BLaER1 treated with 17β-estradiol and CSF1 and Interleukin-3, amounts not matched to agents 10 nM and 100 nM (cell line): Measurements from ENCODE around the gene SLC25A25.

Experiments
- H3K27ac ChIP-seq, 11 experiments: shearing (Covaris generic); formaldehyde crosslinking; 2 replicates each; pipeline ENCODE4 v1.8.1; 2022
- H3K27me3 ChIP-seq, 11 experiments: shearing (Covaris generic); formaldehyde crosslinking; 2 replicates each; pipeline ENCODE4 v1.8.1; 2022
- H3K36me3 ChIP-seq, 11 experiments: shearing (Covaris generic); formaldehyde crosslinking; 2 replicates each; pipeline ENCODE4 v1.8.1; 2022
- H3K4me1 ChIP-seq, 10 experiments: shearing (Covaris generic); formaldehyde crosslinking; 2 replicates each; pipeline ENCODE4 v1.8.1; 2022
- H3K4me2 ChIP-seq, 11 experiments: shearing (Covaris generic); formaldehyde crosslinking; 2 replicates each; pipeline ENCODE4 v1.8.1; 2022
- H3K4me3 ChIP-seq, 10 experiments: shearing (Covaris generic); formaldehyde crosslinking; 2 replicates each; pipeline ENCODE4 v1.8.1; 2022
- H3K9ac ChIP-seq, 11 experiments: shearing (Covaris generic); formaldehyde crosslinking; 2 replicates each; pipeline ENCODE4 v1.8.1; 2022
- H3K9me3 ChIP-seq, 11 experiments: shearing (Covaris generic); formaldehyde crosslinking; replicated peaks in 1 of 11; 2 replicates each; pipeline ENCODE4 v1.8.1; 2022
- H4K20me1 ChIP-seq, 11 experiments: shearing (Covaris generic); formaldehyde crosslinking; 2 replicates each; pipeline ENCODE4 v1.8.1; 2022
- Cebpa-rat ChIP-seq, 11 experiments: shearing (Covaris generic); IDR thresholded peaks; 2 replicates each; pipeline ENCODE4 v1.8.1; 2022

The SLC25A25 gene

GRCh38 chr9:128056887-128057723, 10.9 kb upstream of the SLC25A25 start:
- Histone ChIP-seq H3K4me1 (peaks cover 44 to 99% (median 80%) of the 10 kb centered on the region in 10 experiments), H3K27me3 (no peaks in the 10 kb centered on the region), H4K20me1 (no peaks in the 10 kb centered on the region), H3K4me3 (no peak overlapping the region), H3K9ac (no peak overlapping the region; a peak in 3 of 22 replicates), H3K36me3 (no peaks in the 10 kb centered on the region), H3K27ac (peak overlapping the region in 9 of 11 experiments; percentile 26 to 68 (median 64); a peak in 13 of 22 replicates), H3K9me3 (no peaks in the 10 kb centered on the region), H3K4me2 (peak overlapping the region in 9 of 11 experiments; percentile 77 to 93 (median 78); a peak in 14 of 22 replicates)
- no peak for TF ChIP-seq Cebpa-rat (IDR thresholded peaks at IDR 0.05)

DNA sequence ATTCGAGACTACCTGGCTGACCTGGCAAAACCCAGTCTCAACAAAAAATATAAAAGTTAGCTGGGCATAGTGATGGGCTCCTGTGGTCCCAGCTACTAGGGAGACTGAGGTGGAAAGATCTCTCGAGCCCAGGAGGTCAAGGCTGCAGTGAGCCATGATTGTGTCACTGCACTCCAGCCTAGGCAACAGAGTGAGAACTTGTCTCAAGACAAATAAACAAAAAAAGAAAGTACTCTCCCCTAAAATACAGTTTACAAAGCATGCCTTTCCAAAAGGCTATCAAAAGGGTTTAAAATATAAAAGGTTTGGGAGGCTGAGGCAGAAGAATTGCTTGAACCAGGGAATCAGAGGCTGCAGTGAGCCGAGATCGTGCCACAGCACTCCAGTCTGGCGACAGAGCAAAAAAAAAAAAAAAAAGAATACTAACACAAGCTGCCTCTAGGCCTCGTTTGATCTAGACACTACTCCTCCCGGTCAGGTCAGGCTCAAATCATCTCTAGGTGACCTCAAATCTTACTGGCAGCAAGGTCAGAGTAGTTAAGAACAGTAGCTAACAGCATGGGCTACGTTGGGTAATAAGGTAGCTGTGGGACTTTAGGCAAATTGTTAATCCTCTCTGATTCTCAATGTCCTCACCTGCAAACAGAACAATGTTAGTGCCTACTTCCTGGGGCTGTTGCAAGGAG, 10.2 kb upstream of the SLC25A25 start:
- Histone ChIP-seq H3K9ac (no peak overlapping the region), H3K4me1 (peaks cover 52 to 99% (median 87%) of the 10 kb centered on the region in 10 experiments), H3K27ac (peak overlapping the region in 7 of 11 experiments; percentile 7 to 68 (median 42); a peak in 8 of 22 replicates), H4K20me1 (no peaks in the 10 kb centered on the region), H3K36me3 (no peaks in the 10 kb centered on the region), H3K4me3 (no peak overlapping the region), H3K4me2 (peak overlapping the region in 6 of 11 experiments; percentile 23 to 80 (median 78); a peak in 7 of 22 replicates), H3K27me3 (no peaks in the 10 kb centered on the region), H3K9me3 (no peaks in the 10 kb centered on the region)
- no peak for TF ChIP-seq Cebpa-rat (IDR thresholded peaks at IDR 0.05)

- Histone ChIP-seq H3K4me2 (peak overlapping the region in 5 of 11 experiments; percentile 2 to 99 (median 8); a peak in 6 of 22 replicates), H3K36me3 (peaks cover 0 to 6% (median 0%) of the 10 kb centered on the region in 11 experiments; a peak in 4 of 22 replicates), H3K4me3 (no peak overlapping the region), H3K9me3 (no peaks in the 10 kb centered on the region), H3K4me1 (peaks cover 65 to 99% (median 87%) of the 10 kb centered on the region in 10 experiments), H3K27me3 (no peaks in the 10 kb centered on the region), H4K20me1 (no peaks in the 10 kb centered on the region), H3K9ac (no peak overlapping the region), H3K27ac (peak overlapping the region in 7 of 11 experiments; percentile 13 to 97 (median 37); a peak in 7 of 22 replicates)
- TF ChIP-seq Cebpa-rat (IDR thresholded peaks at IDR 0.05), result no peak
These were observed 8.6 kb upstream of the SLC25A25 start for GRCh38 chr9:128059365-128059983.

DNA sequence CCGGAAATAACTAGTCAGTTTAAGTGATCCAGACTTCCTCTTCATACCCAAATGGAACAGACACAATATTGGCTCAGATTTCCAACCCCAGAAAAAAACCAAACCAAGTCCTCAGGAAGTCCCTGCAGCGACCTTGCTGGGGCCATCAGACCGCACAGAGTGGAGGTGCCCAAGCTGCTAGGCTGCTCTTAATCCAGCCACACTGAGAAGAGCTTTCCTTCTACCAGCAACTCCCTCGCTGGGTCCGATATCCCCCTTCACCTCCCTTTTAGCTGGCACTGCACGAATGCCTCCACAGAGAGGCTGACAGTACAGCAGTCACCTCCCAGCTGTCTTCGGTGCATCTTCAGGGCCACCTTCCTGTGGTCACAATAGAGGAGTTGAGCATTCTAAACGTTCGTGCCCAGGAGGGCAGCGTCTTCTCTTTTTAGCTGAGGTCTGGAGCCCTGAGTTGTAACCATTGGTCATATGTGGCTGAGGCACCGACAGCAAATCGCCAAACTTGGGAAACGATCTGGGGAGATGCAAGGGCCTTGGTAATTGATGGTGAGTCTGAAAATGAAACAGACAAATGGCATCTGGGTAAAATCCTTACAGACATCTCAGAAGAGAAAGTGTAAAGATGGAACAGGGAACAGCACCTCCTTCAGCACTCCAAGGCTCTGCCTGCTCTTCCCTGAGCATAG, 6.6 kb upstream of the SLC25A25 start:
- Histone ChIP-seq H3K27ac (peak overlapping the region; percentile 56 to 99 (median 97)), H3K4me1 (peaks cover 65 to 99% (median 88%) of the 10 kb centered on the region in 10 experiments), H3K4me3 (peak overlapping the region; percentile 18 to 98 (median 42); a peak in 18 of 20 replicates), H3K4me2 (peak overlapping the region; percentile 86 to 100 (median 97)), H3K27me3 (no peaks in the 10 kb centered on the region), H3K36me3 (peaks cover 4 to 15% (median 9%) of the 10 kb centered on the region in 11 experiments; a peak in 12 of 22 replicates), H3K9me3 (peaks cover 0 to 7% (median 0%) of the 10 kb centered on the region in 11 experiments; a peak in 4 of 22 replicates), H4K20me1 (no peaks in the 10 kb centered on the region), H3K9ac (peak overlapping the region; percentile 68 to 97 (median 86))
- no peak for TF ChIP-seq Cebpa-rat (IDR thresholded peaks at IDR 0.05)

DNA sequence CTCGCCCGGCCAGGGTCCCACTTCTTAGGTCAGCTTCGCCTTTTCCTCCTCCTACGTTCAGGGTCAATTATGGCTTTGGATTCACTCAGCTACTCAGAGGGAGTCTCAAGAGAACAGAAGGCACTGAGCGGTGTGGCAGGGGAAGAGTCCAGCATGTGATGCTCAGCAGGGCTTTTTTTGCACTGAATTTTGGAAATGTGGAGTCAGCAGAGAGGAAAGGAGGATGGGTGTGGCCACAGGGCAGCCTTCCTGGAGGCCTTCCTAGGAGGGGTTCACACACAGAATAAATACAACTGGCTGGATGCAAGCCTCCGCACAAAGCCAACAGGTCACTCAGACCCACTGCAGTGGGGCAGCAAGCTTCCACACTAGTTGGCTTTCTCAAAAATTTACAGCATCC, 5.8 kb upstream of the SLC25A25 start:
- no peak for TF ChIP-seq Cebpa-rat (IDR thresholded peaks at IDR 0.05)
- H3K4me3 ChIP-seq, result peak overlapping the region in 8 of 10 experiments; percentile 15 to 98 (median 48); a peak in 14 of 20 replicates
- H3K4me2 ChIP-seq, result peak overlapping the region; percentile 86 to 100 (median 97)
- peaks cover 4 to 18% (median 11%) of the 10 kb centered on the region in 11 experiments; a peak in 12 of 22 replicates for H3K36me3 ChIP-seq
- H3K9ac ChIP-seq, result peak overlapping the region; percentile 68 to 97 (median 86); a peak in 20 of 22 replicates
- H3K27ac ChIP-seq, result peak overlapping the region; percentile 56 to 99 (median 97); a peak in 21 of 22 replicates
- H3K4me1 ChIP-seq, result peaks cover 69 to 97% (median 87%) of the 10 kb centered on the region in 10 experiments
- no peaks in the 10 kb centered on the region for H3K27me3 ChIP-seq
- peaks cover 0 to 10% (median 0%) of the 10 kb centered on the region in 11 experiments; a peak in 4 of 22 replicates for H3K9me3 ChIP-seq
- H4K20me1 ChIP-seq, result no peaks in the 10 kb centered on the region

DNA sequence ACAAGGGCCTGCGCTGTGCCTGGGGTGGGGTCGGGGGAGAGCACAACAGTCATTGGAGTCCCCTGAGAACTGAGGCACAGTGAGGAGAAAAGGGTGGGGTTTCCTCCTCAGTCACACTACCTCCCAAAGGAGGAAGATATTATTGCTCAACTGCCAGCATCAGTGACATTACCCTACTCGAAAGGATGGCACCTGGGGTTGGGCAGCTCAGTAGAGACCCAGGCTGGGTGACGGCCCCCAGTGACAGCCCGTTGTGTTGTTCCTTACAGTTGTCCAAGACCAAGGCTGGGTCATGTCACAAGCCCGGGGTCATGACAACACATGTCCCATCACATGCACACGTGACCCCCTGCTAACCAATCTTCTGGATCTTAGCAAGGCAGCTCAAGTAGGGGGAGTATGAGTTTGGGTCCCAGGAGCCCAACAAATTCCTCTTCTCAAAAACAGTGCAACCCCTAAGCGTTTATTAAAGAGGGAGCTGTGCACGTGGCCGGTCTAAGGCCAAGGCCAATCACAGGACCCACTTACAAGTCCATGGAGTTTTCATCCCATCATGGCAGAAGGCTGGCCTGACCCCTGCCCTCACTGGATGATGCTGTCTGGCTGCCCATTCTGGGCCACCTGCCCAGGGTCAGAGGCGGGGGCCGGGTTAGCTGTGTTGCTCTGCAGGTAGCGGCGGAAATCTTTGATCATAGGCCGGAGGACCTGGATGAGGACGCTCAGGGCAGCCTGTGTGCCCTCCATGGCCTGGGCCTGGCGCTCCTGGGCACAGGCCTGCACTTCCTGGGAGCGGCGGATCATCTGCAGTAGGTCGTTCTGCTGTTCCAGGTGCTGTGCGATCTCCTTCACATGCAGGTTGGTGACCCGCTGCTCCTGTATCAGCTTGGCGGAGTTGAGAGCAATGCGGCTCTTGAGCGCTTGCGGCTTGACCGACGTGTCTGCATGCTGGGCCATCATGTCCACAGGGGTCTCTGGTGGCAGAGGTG, 4.9 kb upstream of the SLC25A25 start:
- no peaks in the 10 kb centered on the region for H3K27me3 ChIP-seq
- peak overlapping the region; percentile 86 to 100 (median 97) for H3K4me2 ChIP-seq
- peak overlapping the region in 10 of 11 experiments; percentile 68 to 97 (median 86); a peak in 20 of 22 replicates for H3K9ac ChIP-seq
- H3K36me3 ChIP-seq, result peaks cover 4 to 18% (median 11%) of the 10 kb centered on the region in 11 experiments; a peak in 12 of 22 replicates
- H4K20me1 ChIP-seq, result peaks cover 0 to under 1% (median under 1%) of the 10 kb centered on the region in 11 experiments; a peak in 8 of 22 replicates
- TF ChIP-seq Cebpa-rat (IDR thresholded peaks at IDR 0.05), result peak in 9 of 11 experiments; percentile 57 to 99 (median 96); a peak in 17 of 22 replicates
- H3K27ac ChIP-seq, result peak overlapping the region; percentile 56 to 99 (median 97); a peak in 21 of 22 replicates
- peaks cover 69 to 88% (median 81%) of the 10 kb centered on the region in 10 experiments for H3K4me1 ChIP-seq
- peaks cover 0 to 10% (median 0%) of the 10 kb centered on the region in 11 experiments; a peak in 4 of 22 replicates for H3K9me3 ChIP-seq
- peak overlapping the region in 8 of 10 experiments; percentile 18 to 99 (median 56); a peak in 15 of 20 replicates for H3K4me3 ChIP-seq
